Spinal cord (tissue), 10 donors: ENCODE results near the gene SOHLH2. TPM values are rescaled to one million over a fixed set of nuclear protein-coding genes. Genes with fewer than 3 reads are reported as not detected.
A peak's percentile ranks its signal among the peaks of the same experiment; 100 is the strongest.

Experiments
- DNase-seq, 6 donors: peaks; one replicate each; pipeline versions ENCODE4 v3.0.0 to v3.0.0-alpha.2; 2013 to 2015; ENCODE audit warnings: low spot score in 6 of 6, low read depth in 4 of 6
- H3K27ac ChIP-seq: one replicate; pipeline ENCODE4 v1.5.1; 2013; ENCODE audit warnings: low read depth, low read length, control low read depth
- H3K27me3 ChIP-seq: one replicate; pipeline ENCODE4 v1.6.1; 2013; ENCODE audit warnings: low read length; ENCODE audit not compliant: control insufficient read depth, insufficient read depth
- H3K36me3 ChIP-seq: one replicate; pipeline ENCODE4 v1.6.1; 2013; ENCODE audit warnings: low read length; ENCODE audit not compliant: control insufficient read depth, insufficient read depth
- H3K4me1 ChIP-seq: one replicate; pipeline ENCODE4 v1.6.1; 2013; ENCODE audit warnings: low read length; ENCODE audit not compliant: control insufficient read depth, insufficient read depth
- H3K4me3 ChIP-seq: one replicate; pipeline ENCODE4 v1.5.1; 2013; ENCODE audit warnings: low read depth, low read length, control low read depth
- H3K9me3 ChIP-seq: one replicate; pipeline ENCODE4 v1.6.1; 2013; ENCODE audit warnings: low read length; ENCODE audit not compliant: control insufficient read depth, insufficient read depth
- WGBS: methylation state at CpG from one replicate; pipeline ENCODE4 v1.1.5; 2013; ENCODE audit warnings: missing lambda C conversion rate; ENCODE audit not compliant: insufficient coverage; 5-methylcytosine and 5-hydroxymethylcytosine counted together
- polyA plus RNA-seq, 2 donors: library from polyadenylated mRNA; unstranded; fragments of 120-200 nt; gene quantifications; one replicate each; pipeline ENCODE4 v1.2.1, GENCODE V29; 2013; ENCODE audit not compliant: insufficient read length in 2 of 2
- total RNA-seq, 2 donors: library from RNA; depleted of rRNA in 1 of 2; stranded (reverse); fragments of 120-200 nt in 1 of 2; fragments of >200 nt in 1 of 2; gene quantifications; one replicate each; pipeline versions ENCODE4 v1.2.3 to v1.2.4, GENCODE V29; 2013 to 2014
- donor health status: healthy.

The SOHLH2 gene
- total and polyA plus RNA-seq, 4 donors = 0.40 to 3.2 (median 2.2) TPM

DNA sequence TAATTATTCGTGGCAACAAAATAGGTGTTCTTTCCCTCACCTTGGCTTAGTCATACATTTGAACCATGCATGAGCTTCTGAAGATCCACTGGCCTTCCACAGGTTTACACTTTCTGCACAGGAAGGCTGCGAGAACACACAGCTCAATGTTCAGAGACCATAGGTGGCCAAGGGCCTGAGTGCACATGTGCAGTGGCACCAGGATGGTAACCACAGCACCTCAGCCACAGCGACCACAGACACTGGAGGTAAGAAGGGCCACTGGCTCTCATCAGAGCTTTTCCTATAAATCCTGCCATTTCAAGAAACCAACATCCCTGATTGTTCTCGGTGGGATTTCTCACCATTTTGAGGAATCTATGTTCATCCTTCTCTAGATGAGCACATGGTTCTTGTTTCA lies 84.8 kb downstream of the SOHLH2 start:
- 55% methylated on average over 3 of the region's 4 CpGs for WGBS
- peak overlapping the region; percentile 19 for H3K27ac ChIP-seq
- peak overlapping the region; percentile 66 for H3K4me3 ChIP-seq
- H3K36me3 ChIP-seq = peaks cover 6% of the 10 kb centered on the region
- H3K4me1 ChIP-seq = peaks cover 19% of the 10 kb centered on the region
- DNase-seq = peak in 1 of 6 donors; percentile 28
- H3K9me3 ChIP-seq = no peaks in the 10 kb centered on the region
- H3K27me3 ChIP-seq = no peaks in the 10 kb centered on the region

DNA sequence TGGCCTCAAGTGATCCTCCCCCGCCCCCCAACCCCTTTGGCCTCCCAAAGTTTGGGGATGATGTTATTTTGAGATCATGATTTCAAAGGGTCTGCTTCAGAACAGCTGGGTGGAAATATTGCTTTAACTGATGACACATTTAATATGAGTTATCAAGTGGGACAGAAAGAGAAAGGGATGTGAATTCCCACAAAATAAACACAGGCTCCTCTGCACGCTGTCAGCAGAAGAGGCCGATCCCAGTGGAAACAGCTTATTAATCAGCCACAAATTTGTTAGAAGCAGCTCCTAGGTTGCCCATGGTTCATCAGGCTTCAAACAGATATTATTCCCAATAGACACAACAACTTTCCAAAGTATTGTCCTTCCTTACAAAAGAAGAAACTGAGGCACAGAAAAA lies 87.9 kb downstream of the SOHLH2 start:
- 88% methylated on average over 2 of the region's 3 CpGs for whole genome bisulfite sequencing
- H3K4me1 ChIP-seq = peaks cover 20% of the 10 kb centered on the region
- H3K9me3 ChIP-seq = no peaks in the 10 kb centered on the region
- DNase-seq = no peak
- H3K27me3 ChIP-seq = no peaks in the 10 kb centered on the region
- no peak overlapping the region for H3K27ac ChIP-seq
- H3K36me3 ChIP-seq = peaks cover 6% of the 10 kb centered on the region
- no peak overlapping the region for H3K4me3 ChIP-seq

- no peaks in the 10 kb centered on the region for H3K27me3 ChIP-seq
- no peaks in the 10 kb centered on the region for H3K9me3 ChIP-seq
- no peak overlapping the region for H3K4me3 ChIP-seq
- no peak for DNase-seq
- H3K36me3 ChIP-seq = peaks cover 6% of the 10 kb centered on the region
- H3K4me1 ChIP-seq = peaks cover 17% of the 10 kb centered on the region
- no peak overlapping the region for H3K27ac ChIP-seq
- 92% methylated on average over 21 of the region's 28 CpGs for WGBS
Measured at GRCh38 chr13:36125841-36126240, 88.5 kb downstream of the SOHLH2 start.

GRCh38 chr13:36124236-36124822 lies 90.0 kb downstream of the SOHLH2 start:
- H3K27me3 ChIP-seq = no peaks in the 10 kb centered on the region
- peaks cover 15% of the 10 kb centered on the region for H3K4me1 ChIP-seq
- H3K9me3 ChIP-seq = no peaks in the 10 kb centered on the region
- H3K27ac ChIP-seq = peak overlapping the region; percentile 53
- DNase-seq = peak in 5 of 6 donors; percentile 39 to 88 (median 64)
- no peak overlapping the region for H3K4me3 ChIP-seq
- WGBS = 30% methylated on average over 4 of the region's 6 CpGs
- peaks cover 6% of the 10 kb centered on the region for H3K36me3 ChIP-seq

Other genes with a start within 250 kb of the SOHLH2 start
- 100 to 1,000 TPM; 112 to 239 TPM for gene DCLK1, start 83.2 kb downstream of the SOHLH2 start, total RNA-seq
- 100 to 1,000 TPM; 115 to 170 TPM for gene DCLK1, start 83.2 kb downstream of the SOHLH2 start, polyA plus RNA-seq
- 1 to 10 TPM; 3.4 to 5.4 TPM for gene CCDC169, start 83.3 kb upstream of the SOHLH2 start, total RNA-seq
- 1 to 10 TPM; 4.3 to 5.0 TPM for gene CCDC169, start 83.3 kb upstream of the SOHLH2 start, polyA plus RNA-seq
- gene SPART, start 131.8 kb upstream of the SOHLH2 start, total RNA-seq = 100 to 1,000 TPM in 1 of 2 donors, 10 to 100 TPM in 1; 70.0 to 132 TPM
- gene SPART, start 131.8 kb upstream of the SOHLH2 start, polyA plus RNA-seq = 10 to 100 TPM; 48.8 to 53.2 TPM
- 10 to 100 TPM in 1 of 2 donors, 1 to 10 TPM in 1; 6.2 to 13.1 TPM for gene CCNA1, start 217.9 kb upstream of the SOHLH2 start, total RNA-seq
- 10 to 100 TPM; 16.5 to 18.5 TPM for gene CCNA1, start 217.9 kb upstream of the SOHLH2 start, polyA plus RNA-seq